Stimulated activated CD4-positive, alpha-beta T cell treated with anti-CD3 and anti-CD28 coated beads, Interleukin-4, amount 100 ng/mL, for 24 hours (primary cell): Measurements from ENCODE around the gene BABAM1.

Experiments used
- DNase-seq: peaks from one replicate; pipeline ENCODE4 v3.0.0-alpha.2; 2020

The BABAM1 gene

GRCh38 chr19:17325133-17325532 lies 57.9 kb downstream of the BABAM1 start:
- DNase-seq = no peak

GRCh38 chr19:17325881-17326594 lies 58.8 kb downstream of the BABAM1 start:
- DNase-seq = no peak

- no peak for DNase-seq
These were observed 59.3 kb downstream of the BABAM1 start for GRCh38 chr19:17326595-17326966.

- no peak for DNase-seq
These were observed 59.9 kb downstream of the BABAM1 start for GRCh38 chr19:17327068-17327653.

- peak; percentile 44 for DNase-seq
These were observed 60.6 kb downstream of the BABAM1 start for GRCh38 chr19:17327654-17328516.
